Measurements from ENCODE around the gene APBB1. TPM values are rescaled to one million over a fixed set of nuclear protein-coding genes. Genes with fewer than 3 reads are reported as not detected.

The APBB1 gene
- total and polyA plus RNA-seq, 2 of the 4 experiments (the other 2 are of a cell fraction), result 39.4 to 44.1 TPM

DNA sequence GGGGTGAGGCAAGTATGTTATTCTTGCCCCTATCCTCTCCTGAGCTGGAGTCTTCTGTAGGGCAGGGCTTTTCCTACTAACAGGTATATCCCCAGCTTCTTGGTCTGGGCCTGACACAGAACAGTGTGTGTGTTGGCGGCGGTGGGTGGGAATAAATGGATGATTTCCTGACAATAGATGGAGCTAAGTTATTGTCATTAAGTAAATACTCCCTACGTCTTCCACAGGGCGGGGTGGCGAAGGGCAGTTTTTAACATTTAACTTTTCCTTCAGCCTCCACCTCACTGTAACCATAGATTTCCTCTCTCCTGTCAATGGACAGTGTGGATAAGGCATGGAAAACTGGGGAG is 40.3 kb downstream of the APBB1 start:
- ATAC-seq (ENCODE audit: low read depth) (no peak), DNase-seq (no peak)
- Histone ChIP-seq H3K9me3 (ENCODE audit: control insufficient read depth, insufficient read depth, low read length) (no peaks in the 10 kb centered on the region), H3K27me3 (ENCODE audit: control insufficient read depth, insufficient read depth, low read length) (peaks cover 2% of the 10 kb centered on the region), H2AFZ (replicated peaks; ENCODE audit: low read length, poor library complexity) (peak overlapping the region; percentile 24), H2BK20ac (ENCODE audit: low read depth, low read length) (no peak overlapping the region), H4K8ac (ENCODE audit: low read depth in 2 of 2, low read length in 2 of 2) (no peak overlapping the region), H3K14ac (replicated peaks; ENCODE audit: low read depth, low read length) (no peak overlapping the region), H3K79me1 (ENCODE audit: low read depth in 1 of 2, low read length in 2 of 2) (no peaks in the 10 kb centered on the region), H3K9ac (ENCODE audit: low read depth, low read length) (no peak overlapping the region), H2AK9ac (replicated peaks; ENCODE audit: low read depth, low read length, poor library complexity) (no peak overlapping the region), H3K9me1 (ENCODE audit: insufficient read depth, low read length) (no peaks in the 10 kb centered on the region), H4K20me1 (ENCODE audit: insufficient read depth, low read length) (no peaks in the 10 kb centered on the region), H2BK120ac (ENCODE audit: low read depth, low read length) (no peak overlapping the region), H4K5ac (ENCODE audit: low read depth, low read length) (no peak overlapping the region), H3K56ac (ENCODE audit: extremely low read depth, insufficient read depth, low read length) (no peak overlapping the region), H2BK5ac (ENCODE audit: low read depth, low read length, poor library complexity, severe bottlenecking) (no peak overlapping the region), H3K23ac (ENCODE audit: low read depth, low read length) (no peak overlapping the region), H2AK5ac (ENCODE audit: low read depth, low read length) (no peak overlapping the region), H2BK15ac (ENCODE audit: low read depth, low read length) (no peak overlapping the region), H3K4ac (ENCODE audit: low read depth, low read length) (no peak overlapping the region), H3K27ac (ENCODE audit: insufficient read depth, low read length) (no peak overlapping the region), H3K4me1 (ENCODE audit: control insufficient read depth, insufficient read depth, low read length) (no peaks in the 10 kb centered on the region), H3K36me3 (ENCODE audit: control insufficient read depth, insufficient read depth, low read length) (no peaks in the 10 kb centered on the region), H4K91ac (ENCODE audit: insufficient read depth, low read depth, low read length) (no peak overlapping the region), H3K18ac (ENCODE audit: low read depth, low read length) (no peak overlapping the region), H3K4me2 (ENCODE audit: low read depth, low read length) (no peak overlapping the region), H3K4me3 (ENCODE audit: insufficient read depth, low read depth, low read length) (no peak overlapping the region)
- intact Hi-C loops (cut with micrococcal nuclease) (loop anchor here (5.0 kb wide), 2 partner anchors 154 to 304 kb away; partner anchors contain the start of gene MRPL17), in situ Hi-C loops (cut with MboI; ENCODE audit: low sequenced_read_pairs) (no loop called here), dilution Hi-C loops (cut with HindIII; ENCODE audit: low sequenced_read_pairs, unreplicated experiment) (no loop called here)
- ChIA-PET POLR2A (ENCODE audit: unreplicated experiment) (interaction anchor here (1.0 kb wide), 1 partner anchor 65 kb away, joined by 6 read pairs; no protein-coding TSS in a partner anchor), CTCF (interaction anchor here (0.6 to 5.2 kb wide), 37 partner anchors 9 to 379 kb away, joined by 3 to 107 read pairs (median 4); partner anchors contain the start of genes APBB1, ARFIP2, HPX and MRPL17)
- TF ChIP-seq SMC3 (IDR thresholded peaks at IDR 0.05; ENCODE audit: low read depth, low read length) (no peak), MAFK (IDR thresholded peaks at IDR 0.05; ENCODE audit: low read depth, low read length) (no peak), CHD1 (IDR thresholded peaks at IDR 0.05; ENCODE audit: low read depth, low read length) (no peak), RAD21 (IDR thresholded peaks at IDR 0.05; ENCODE audit: low read length) (no peak), NFE2L2 (IDR thresholded peaks at IDR 0.05; ENCODE audit: low read depth, low read length) (no peak), FOS (IDR thresholded peaks at IDR 0.05; ENCODE audit: low read depth, low read length) (no peak), BHLHE40 (IDR thresholded peaks at IDR 0.05; ENCODE audit: low read depth, low read length) (no peak), RCOR1 (IDR thresholded peaks at IDR 0.05; ENCODE audit: insufficient replicate concordance, low read length) (no peak), MXI1 (IDR thresholded peaks at IDR 0.05; ENCODE audit: borderline replicate concordance, low read depth, low read length) (no peak), RFX5 (IDR thresholded peaks at IDR 0.05; ENCODE audit: low read depth, low read length) (no peak), CEBPB (IDR thresholded peaks at IDR 0.05; ENCODE audit: low read depth, low read length) (no peak), POLR2A (IDR thresholded peaks at IDR 0.05; ENCODE audit: low read depth, low read length) (no peak), MAZ (IDR thresholded peaks at IDR 0.05; ENCODE audit: borderline replicate concordance, low read depth, low read length) (no peak)
- TF ChIP-seq, protein P1, sequence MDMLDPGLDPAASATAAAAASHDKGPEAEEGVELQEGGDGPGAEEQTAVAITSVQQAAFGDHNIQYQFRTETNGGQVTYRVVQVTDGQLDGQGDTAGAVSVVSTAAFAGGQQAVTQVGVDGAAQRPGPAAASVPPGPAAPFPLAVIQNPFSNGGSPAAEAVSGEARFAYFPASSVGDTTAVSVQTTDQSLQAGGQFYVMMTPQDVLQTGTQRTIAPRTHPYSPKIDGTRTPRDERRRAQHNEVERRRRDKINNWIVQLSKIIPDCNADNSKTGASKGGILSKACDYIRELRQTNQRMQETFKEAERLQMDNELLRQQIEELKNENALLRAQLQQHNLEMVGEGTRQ (IDR thresholded peaks at IDR 0.05; ENCODE audit: low read depth, low read length), result no peak
- TF ChIP-seq, protein P2, sequence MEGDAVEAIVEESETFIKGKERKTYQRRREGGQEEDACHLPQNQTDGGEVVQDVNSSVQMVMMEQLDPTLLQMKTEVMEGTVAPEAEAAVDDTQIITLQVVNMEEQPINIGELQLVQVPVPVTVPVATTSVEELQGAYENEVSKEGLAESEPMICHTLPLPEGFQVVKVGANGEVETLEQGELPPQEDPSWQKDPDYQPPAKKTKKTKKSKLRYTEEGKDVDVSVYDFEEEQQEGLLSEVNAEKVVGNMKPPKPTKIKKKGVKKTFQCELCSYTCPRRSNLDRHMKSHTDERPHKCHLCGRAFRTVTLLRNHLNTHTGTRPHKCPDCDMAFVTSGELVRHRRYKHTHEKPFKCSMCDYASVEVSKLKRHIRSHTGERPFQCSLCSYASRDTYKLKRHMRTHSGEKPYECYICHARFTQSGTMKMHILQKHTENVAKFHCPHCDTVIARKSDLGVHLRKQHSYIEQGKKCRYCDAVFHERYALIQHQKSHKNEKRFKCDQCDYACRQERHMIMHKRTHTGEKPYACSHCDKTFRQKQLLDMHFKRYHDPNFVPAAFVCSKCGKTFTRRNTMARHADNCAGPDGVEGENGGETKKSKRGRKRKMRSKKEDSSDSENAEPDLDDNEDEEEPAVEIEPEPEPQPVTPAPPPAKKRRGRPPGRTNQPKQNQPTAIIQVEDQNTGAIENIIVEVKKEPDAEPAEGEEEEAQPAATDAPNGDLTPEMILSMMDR (conservative IDR thresholded peaks at IDR 0.05; ENCODE audit: low read depth, low read length), result no peak
- TF ChIP-seq, protein P3, sequence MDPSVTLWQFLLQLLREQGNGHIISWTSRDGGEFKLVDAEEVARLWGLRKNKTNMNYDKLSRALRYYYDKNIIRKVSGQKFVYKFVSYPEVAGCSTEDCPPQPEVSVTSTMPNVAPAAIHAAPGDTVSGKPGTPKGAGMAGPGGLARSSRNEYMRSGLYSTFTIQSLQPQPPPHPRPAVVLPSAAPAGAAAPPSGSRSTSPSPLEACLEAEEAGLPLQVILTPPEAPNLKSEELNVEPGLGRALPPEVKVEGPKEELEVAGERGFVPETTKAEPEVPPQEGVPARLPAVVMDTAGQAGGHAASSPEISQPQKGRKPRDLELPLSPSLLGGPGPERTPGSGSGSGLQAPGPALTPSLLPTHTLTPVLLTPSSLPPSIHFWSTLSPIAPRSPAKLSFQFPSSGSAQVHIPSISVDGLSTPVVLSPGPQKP (IDR thresholded peaks at IDR 0.05; ENCODE audit: borderline replicate concordance, low read depth, low read length), result no peak
- no TSS peak for BruUV-seq (replicated peaks)
- WGBS, 2 experiments (ENCODE audit: extremely low coverage in 2 of 2, insufficient read length in 1 of 2), result no CpG with 5 or more reads among the region's 5 CpGs
